ENCODE results near the gene PHAF1. TPM values are rescaled to one million over a fixed set of nuclear protein-coding genes. Genes with fewer than 3 reads are reported as not detected.

The PHAF1 gene
- total and polyA plus RNA-seq, 9 of the 15 experiments (the other 6 are each of a cell fraction or from before 2014, with no cell fraction given), result 5.1 to 25.4 (median 13.8) TPM

DNA sequence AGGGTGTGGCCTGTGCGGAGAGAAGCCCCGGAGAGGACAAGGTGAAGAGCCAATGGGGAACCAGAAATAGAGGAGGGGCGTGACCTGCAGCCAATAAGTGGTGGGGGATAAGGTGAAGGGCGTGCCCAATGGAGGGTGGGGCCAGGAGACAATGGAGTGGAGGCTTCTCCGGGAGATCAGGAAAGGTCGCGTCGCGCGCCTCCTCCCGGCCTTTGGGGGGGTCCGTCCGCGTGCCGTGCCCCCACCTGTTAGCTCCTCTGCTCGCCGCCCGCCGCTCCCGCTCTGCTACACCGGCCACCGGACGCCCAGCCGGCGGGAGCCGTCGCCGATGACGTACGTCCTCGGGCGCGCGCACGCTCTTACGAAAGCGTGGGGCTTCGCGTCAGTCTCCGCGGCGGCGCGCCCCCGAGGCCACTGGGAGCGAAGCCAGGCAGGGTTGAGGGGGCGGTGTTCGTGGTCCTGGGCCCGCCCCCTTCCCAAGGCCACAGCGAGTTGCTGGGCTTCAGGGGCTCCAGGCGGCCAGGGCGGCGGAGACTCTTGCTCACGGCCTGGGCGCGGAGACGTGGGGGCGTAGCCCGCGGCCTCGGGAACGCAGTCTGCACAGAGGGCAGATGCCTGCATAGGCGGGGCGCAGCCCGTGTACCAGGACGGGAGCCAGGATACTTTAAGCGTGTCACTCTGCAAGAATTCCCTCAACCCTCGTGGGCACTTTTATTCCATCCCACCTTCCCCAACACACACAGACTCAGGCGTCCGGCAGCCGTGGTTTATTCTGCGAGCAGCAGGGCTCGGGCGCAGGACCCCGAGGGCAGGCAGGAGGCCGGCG, 74.1 kb downstream of the PHAF1 start, which contains the start of gene MATCAP1 (continued):
- TF ChIP-seq HNRNPH1 (optimal IDR thresholded peaks at IDR 0.05; ENCODE audit: low read depth, low read length), result no peak
- TF ChIP-seq ZNF589 (CRISPR knock-in tag; IDR thresholded peaks at IDR 0.05; ENCODE audit: low read depth), result no peak
- TF ChIP-seq JUN (IDR thresholded peaks at IDR 0.05; ENCODE audit: borderline replicate concordance, low read depth, low read length), result no peak
- no peak for TF ChIP-seq JUN (CRISPR knock-in tag; IDR thresholded peaks at IDR 0.05; ENCODE audit: borderline replicate concordance)
- TF ChIP-seq TEAD2 (tag; IDR thresholded peaks at IDR 0.05), result no peak
- no peak for TF ChIP-seq KLF6 (CRISPR knock-in tag; IDR thresholded peaks at IDR 0.05; ENCODE audit: borderline replicate concordance)
- no peak for TF ChIP-seq DDX20 (tag; IDR thresholded peaks at IDR 0.05; ENCODE audit: low read depth)
- peak; percentile 62 for TF ChIP-seq KDM5B (IDR thresholded peaks at IDR 0.05; ENCODE audit: insufficient replicate concordance, low read depth, low read length)
- peak; percentile 35; the same call in 1 of the 2 replicates for TF ChIP-seq ZFX (CRISPR knock-in tag; IDR thresholded peaks at IDR 0.05)
- TF ChIP-seq, protein P1, sequence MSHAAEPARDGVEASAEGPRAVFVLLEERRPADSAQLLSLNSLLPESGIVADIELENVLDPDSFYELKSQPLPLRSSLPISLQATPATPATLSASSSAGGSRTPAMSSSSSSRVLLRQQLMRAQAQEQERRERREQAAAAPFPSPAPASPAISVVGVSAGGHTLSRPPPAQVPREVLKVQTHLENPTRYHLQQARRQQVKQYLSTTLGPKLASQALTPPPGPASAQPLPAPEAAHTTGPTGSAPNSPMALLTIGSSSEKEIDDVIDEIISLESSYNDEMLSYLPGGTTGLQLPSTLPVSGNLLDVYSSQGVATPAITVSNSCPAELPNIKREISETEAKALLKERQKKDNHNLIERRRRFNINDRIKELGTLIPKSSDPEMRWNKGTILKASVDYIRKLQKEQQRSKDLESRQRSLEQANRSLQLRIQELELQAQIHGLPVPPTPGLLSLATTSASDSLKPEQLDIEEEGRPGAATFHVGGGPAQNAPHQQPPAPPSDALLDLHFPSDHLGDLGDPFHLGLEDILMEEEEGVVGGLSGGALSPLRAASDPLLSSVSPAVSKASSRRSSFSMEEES (CRISPR knock-in tag; IDR thresholded peaks at IDR 0.05), result no peak
- TF ChIP-seq FOXK1 (CRISPR knock-in tag; IDR thresholded peaks at IDR 0.05; ENCODE audit: borderline replicate concordance), result no peak
- TF ChIP-seq MEF2D (tag; conservative IDR thresholded peaks at IDR 0.05; ENCODE audit: low read depth), result no peak
- TF ChIP-seq ZNF79 (CRISPR knock-in tag; IDR thresholded peaks at IDR 0.05; ENCODE audit: low read depth), result no peak
- TF ChIP-seq, protein P2, sequence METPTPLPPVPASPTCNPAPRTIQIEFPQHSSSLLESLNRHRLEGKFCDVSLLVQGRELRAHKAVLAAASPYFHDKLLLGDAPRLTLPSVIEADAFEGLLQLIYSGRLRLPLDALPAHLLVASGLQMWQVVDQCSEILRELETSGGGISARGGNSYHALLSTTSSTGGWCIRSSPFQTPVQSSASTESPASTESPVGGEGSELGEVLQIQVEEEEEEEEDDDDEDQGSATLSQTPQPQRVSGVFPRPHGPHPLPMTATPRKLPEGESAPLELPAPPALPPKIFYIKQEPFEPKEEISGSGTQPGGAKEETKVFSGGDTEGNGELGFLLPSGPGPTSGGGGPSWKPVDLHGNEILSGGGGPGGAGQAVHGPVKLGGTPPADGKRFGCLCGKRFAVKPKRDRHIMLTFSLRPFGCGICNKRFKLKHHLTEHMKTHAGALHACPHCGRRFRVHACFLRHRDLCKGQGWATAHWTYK (CRISPR knock-in tag; IDR thresholded peaks at IDR 0.05), result peak; percentile 11; the same call in 1 of the 2 replicates
- TF ChIP-seq, protein P3, sequence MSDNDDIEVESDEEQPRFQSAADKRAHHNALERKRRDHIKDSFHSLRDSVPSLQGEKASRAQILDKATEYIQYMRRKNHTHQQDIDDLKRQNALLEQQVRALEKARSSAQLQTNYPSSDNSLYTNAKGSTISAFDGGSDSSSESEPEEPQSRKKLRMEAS (CRISPR knock-in tag; IDR thresholded peaks at IDR 0.05), result peak; percentile 81
- no peak for TF ChIP-seq PHB2 (IDR thresholded peaks at IDR 0.05; ENCODE audit: low read depth)
- TF ChIP-seq XRCC3 (IDR thresholded peaks at IDR 0.05), result no peak
- TF ChIP-seq HDAC1 (IDR thresholded peaks at IDR 0.05), result peak in 1 of 2 experiments; percentile 67; a peak in 1 of 4 replicates
- TF ChIP-seq MYBL2 (IDR thresholded peaks at IDR 0.05; ENCODE audit: low read depth), result no peak
- TF ChIP-seq MYBL2 (CRISPR knock-in tag; IDR thresholded peaks at IDR 0.05; ENCODE audit: borderline replicate concordance), result no peak
- no peak for TF ChIP-seq ZNF785 (CRISPR knock-in tag; IDR thresholded peaks at IDR 0.05)
- peak; percentile 96 for TF ChIP-seq ASH1L (IDR thresholded peaks at IDR 0.05; ENCODE audit: borderline replicate concordance, low read depth, partially characterized antibody)
- no peak for TF ChIP-seq ZNF583 (CRISPR knock-in tag; IDR thresholded peaks at IDR 0.05)
- TF ChIP-seq, protein P4, sequence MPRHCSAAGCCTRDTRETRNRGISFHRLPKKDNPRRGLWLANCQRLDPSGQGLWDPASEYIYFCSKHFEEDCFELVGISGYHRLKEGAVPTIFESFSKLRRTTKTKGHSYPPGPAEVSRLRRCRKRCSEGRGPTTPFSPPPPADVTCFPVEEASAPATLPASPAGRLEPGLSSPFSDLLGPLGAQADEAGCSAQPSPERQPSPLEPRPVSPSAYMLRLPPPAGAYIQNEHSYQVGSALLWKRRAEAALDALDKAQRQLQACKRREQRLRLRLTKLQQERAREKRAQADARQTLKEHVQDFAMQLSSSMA (CRISPR knock-in tag; IDR thresholded peaks at IDR 0.05), result no peak

Measured in K562 (cell line).